ENCODE data around the gene TMEM170A. TPM values are rescaled to one million over a fixed set of nuclear protein-coding genes. Genes with fewer than 3 reads are reported as not detected.

The TMEM170A gene
- total RNA-seq, 2 experiments from 2014 or later, result 25.7 to 29.4 TPM

DNA sequence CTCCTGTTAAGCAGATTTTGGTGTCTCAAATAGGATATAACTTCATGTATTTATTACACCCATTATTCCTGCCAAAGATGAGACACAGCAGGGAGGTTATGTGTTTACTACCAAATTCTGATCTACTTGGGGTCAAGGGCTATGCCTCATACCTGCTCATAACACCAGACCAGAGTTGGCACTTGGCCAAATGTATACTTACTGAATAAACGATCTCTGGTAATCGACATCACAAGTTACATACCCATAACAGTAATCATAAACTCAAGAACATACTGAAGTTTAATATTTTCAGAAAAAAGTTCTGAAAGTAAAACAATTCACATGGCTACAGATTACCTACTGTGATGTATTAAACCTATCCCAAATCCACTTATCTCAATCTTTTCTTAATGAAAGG lies 2.9 kb downstream of the TMEM170A start:
- no peak overlapping the region for H3K4me3 ChIP-seq (ENCODE audit: low read depth, low read length, poor library complexity, severe bottlenecking)
- no peak for DNase-seq (ENCODE audit: low spot score)
- intact Hi-C loops (cut with micrococcal nuclease; ENCODE audit: unreplicated experiment), result loop anchor here (5.0 kb wide), 1 partner anchor 186 kb away; the partner anchor contains the start of genes KARS1 and TERF2IP

GRCh38 chr16:75460446-75460845 lies 4.0 kb downstream of the TMEM170A start:
- Histone ChIP-seq H2AFZ (ENCODE audit: low read length) (no peak overlapping the region), H3K79me2 (ENCODE audit: insufficient read depth, low read depth, low read length) (peaks cover 33% of the 10 kb centered on the region), H3K9me3 (ENCODE audit: low read length) (no peaks in the 10 kb centered on the region), H3K4me3 (ENCODE audit: low read depth, low read length, poor library complexity, severe bottlenecking) (no peak overlapping the region), H3K4me2 (ENCODE audit: low read length) (no peak overlapping the region), H4K20me1 (ENCODE audit: insufficient read depth, low read length) (peaks cover 16% of the 10 kb centered on the region), H3K36me3 (ENCODE audit: insufficient read depth, low read length) (0 out of 2 replicates have a peak, but pooled peaks cover 6% of the 10 kb centered on the region), H3K9me2 (ENCODE audit: insufficient read depth, low read length) (no peaks in the 10 kb centered on the region), H3K27ac (ENCODE audit: low read depth, low read length, poor library complexity, severe bottlenecking) (no peak overlapping the region), H3K4me1 (ENCODE audit: insufficient read depth, low read length, poor library complexity, severe bottlenecking) (peaks cover 10% of the 10 kb centered on the region)
- ChIA-PET CTCF (ENCODE audit: unreplicated experiment) (no interaction called here), POLR2A (no interaction called here)
- no peak for DNase-seq (ENCODE audit: low spot score)
- BruUV-seq (replicated peaks), result no TSS peak
- TF ChIP-seq, protein P1, sequence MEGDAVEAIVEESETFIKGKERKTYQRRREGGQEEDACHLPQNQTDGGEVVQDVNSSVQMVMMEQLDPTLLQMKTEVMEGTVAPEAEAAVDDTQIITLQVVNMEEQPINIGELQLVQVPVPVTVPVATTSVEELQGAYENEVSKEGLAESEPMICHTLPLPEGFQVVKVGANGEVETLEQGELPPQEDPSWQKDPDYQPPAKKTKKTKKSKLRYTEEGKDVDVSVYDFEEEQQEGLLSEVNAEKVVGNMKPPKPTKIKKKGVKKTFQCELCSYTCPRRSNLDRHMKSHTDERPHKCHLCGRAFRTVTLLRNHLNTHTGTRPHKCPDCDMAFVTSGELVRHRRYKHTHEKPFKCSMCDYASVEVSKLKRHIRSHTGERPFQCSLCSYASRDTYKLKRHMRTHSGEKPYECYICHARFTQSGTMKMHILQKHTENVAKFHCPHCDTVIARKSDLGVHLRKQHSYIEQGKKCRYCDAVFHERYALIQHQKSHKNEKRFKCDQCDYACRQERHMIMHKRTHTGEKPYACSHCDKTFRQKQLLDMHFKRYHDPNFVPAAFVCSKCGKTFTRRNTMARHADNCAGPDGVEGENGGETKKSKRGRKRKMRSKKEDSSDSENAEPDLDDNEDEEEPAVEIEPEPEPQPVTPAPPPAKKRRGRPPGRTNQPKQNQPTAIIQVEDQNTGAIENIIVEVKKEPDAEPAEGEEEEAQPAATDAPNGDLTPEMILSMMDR (conservative IDR thresholded peaks at IDR 0.05; ENCODE audit: low read length), result no peak
- no peak for TF ChIP-seq EZH2phosphoT487 (IDR thresholded peaks at IDR 0.05; ENCODE audit: borderline replicate concordance, low read depth, low read length)
- intact Hi-C loops (cut with micrococcal nuclease; ENCODE audit: unreplicated experiment), result loop anchor here (5.0 kb wide), 1 partner anchor 187 kb away; the partner anchor contains the start of genes KARS1 and TERF2IP

More for the DNA sequence above, 2.9 kb downstream of the TMEM170A start:
- no peaks in the 10 kb centered on the region for H3K9me2 ChIP-seq (ENCODE audit: insufficient read depth, low read length)
- H3K79me2 ChIP-seq (ENCODE audit: insufficient read depth, low read depth, low read length), result peaks cover 32% of the 10 kb centered on the region
- H4K20me1 ChIP-seq (ENCODE audit: insufficient read depth, low read length), result peaks cover 16% of the 10 kb centered on the region
- no TSS peak for BruUV-seq (replicated peaks)
- CTCF ChIA-PET (ENCODE audit: unreplicated experiment), result no interaction called here
- POLR2A ChIA-PET, result no interaction called here
- H3K36me3 ChIP-seq (ENCODE audit: insufficient read depth, low read length), result 0 out of 2 replicates have a peak, but pooled peaks cover 6% of the 10 kb centered on the region
- no peak for TF ChIP-seq EZH2phosphoT487 (IDR thresholded peaks at IDR 0.05; ENCODE audit: borderline replicate concordance, low read depth, low read length)
- TF ChIP-seq, protein P1 (conservative IDR thresholded peaks at IDR 0.05; ENCODE audit: low read length), result no peak
- H3K27ac ChIP-seq (ENCODE audit: low read depth, low read length, poor library complexity, severe bottlenecking), result no peak overlapping the region
- peaks cover 10% of the 10 kb centered on the region for H3K4me1 ChIP-seq (ENCODE audit: insufficient read depth, low read length, poor library complexity, severe bottlenecking)
- no peak overlapping the region for H2AFZ ChIP-seq (ENCODE audit: low read length)
- H3K4me2 ChIP-seq (ENCODE audit: low read length), result no peak overlapping the region
- H3K9me3 ChIP-seq (ENCODE audit: low read length), result no peaks in the 10 kb centered on the region

GRCh38 chr16:75459691-75460090 lies 4.8 kb downstream of the TMEM170A start:
- no TSS peak for BruUV-seq (replicated peaks)
- Histone ChIP-seq H4K20me1 (ENCODE audit: insufficient read depth, low read length) (peaks cover 16% of the 10 kb centered on the region), H3K79me2 (ENCODE audit: insufficient read depth, low read depth, low read length) (peaks cover 37% of the 10 kb centered on the region), H3K36me3 (ENCODE audit: insufficient read depth, low read length) (0 out of 2 replicates have a peak, but pooled peaks cover 6% of the 10 kb centered on the region), H3K4me3 (ENCODE audit: low read depth, low read length, poor library complexity, severe bottlenecking) (no peak overlapping the region), H3K9me2 (ENCODE audit: insufficient read depth, low read length) (no peaks in the 10 kb centered on the region), H3K4me2 (ENCODE audit: low read length) (no peak overlapping the region), H2AFZ (ENCODE audit: low read length) (no peak overlapping the region), H3K9me3 (ENCODE audit: low read length) (no peaks in the 10 kb centered on the region), H3K27ac (ENCODE audit: low read depth, low read length, poor library complexity, severe bottlenecking) (no peak overlapping the region), H3K4me1 (ENCODE audit: insufficient read depth, low read length, poor library complexity, severe bottlenecking) (peaks cover 10% of the 10 kb centered on the region)
- DNase-seq (ENCODE audit: low spot score), result no peak
- CTCF ChIA-PET (ENCODE audit: unreplicated experiment), result no interaction called here
- intact Hi-C loops (cut with micrococcal nuclease; ENCODE audit: unreplicated experiment), result loop anchor here (5.0 kb wide), 1 partner anchor 188 kb away; the partner anchor contains the start of genes KARS1 and TERF2IP
- TF ChIP-seq EZH2phosphoT487 (IDR thresholded peaks at IDR 0.05; ENCODE audit: borderline replicate concordance, low read depth, low read length), result no peak
- TF ChIP-seq, protein P1 (conservative IDR thresholded peaks at IDR 0.05; ENCODE audit: low read length), result no peak
- POLR2A ChIA-PET, result no interaction called here
